HepG2 (cell line): ENCODE results near the gene RPL3. TPM values are rescaled to one million over a fixed set of nuclear protein-coding genes. Genes with fewer than 3 reads are reported as not detected.

Experiments
- CBX5 ChIP-seq: sonication (generic); formaldehyde crosslinking; IDR thresholded peaks from 2 replicates; pipeline ENCODE4 v1.4.0; 2020; ENCODE audit warnings: missing genetic modification reagents, borderline replicate concordance
- KDM2A ChIP-seq: sonication (generic); formaldehyde crosslinking; IDR thresholded peaks from 2 replicates; pipeline ENCODE4 v1.4.0; 2020; ENCODE audit warnings: low read depth, missing genetic modification reagents, borderline replicate concordance
- KDM6A ChIP-seq: IDR thresholded peaks from 2 replicates; pipeline ENCODE4 v1.6.1; 2016; ENCODE audit warnings: low read depth
- KLF12 ChIP-seq: sonication (generic); formaldehyde crosslinking; IDR thresholded peaks from 2 replicates; pipeline ENCODE4 v1.4.0; 2020; ENCODE audit warnings: missing genetic modification reagents, borderline replicate concordance
- MZF1 ChIP-seq: sonication (generic); formaldehyde crosslinking; IDR thresholded peaks from 2 replicates; pipeline ENCODE4 v1.8.1; 2023; ENCODE audit warnings: mild to moderate bottlenecking, missing genetic modification reagents, borderline replicate concordance
- PAXIP1 ChIP-seq: sonication (generic); formaldehyde crosslinking; conservative IDR thresholded peaks from 2 replicates; pipeline ENCODE4 v1.4.0; 2020; ENCODE audit warnings: mild to moderate bottlenecking, missing genetic modification reagents, moderate library complexity
- PITX1 ChIP-seq: sonication (generic); formaldehyde crosslinking; IDR thresholded peaks from 2 replicates; pipeline ENCODE4 v1.5.1; 2020; ENCODE audit warnings: mild to moderate bottlenecking, missing genetic modification reagents
- PRDM15 ChIP-seq: sonication (generic); formaldehyde crosslinking; IDR thresholded peaks from 2 replicates; pipeline ENCODE4 v1.4.0; 2020; ENCODE audit warnings: missing genetic modification reagents
- SIN3A ChIP-seq: IDR thresholded peaks from 2 replicates; pipeline ENCODE4 v1.6.1; 2011; ENCODE audit warnings: low read depth, mild to moderate bottlenecking, control low read depth, low read length, borderline replicate concordance
- ZBTB7B ChIP-seq: sonication (generic); formaldehyde crosslinking; IDR thresholded peaks from 2 replicates; pipeline ENCODE4 v1.4.0; 2020; ENCODE audit warnings: missing genetic modification reagents
- ZNF230 ChIP-seq: sonication (generic); formaldehyde crosslinking; IDR thresholded peaks from 2 replicates; pipeline ENCODE4 v1.4.0; 2020; ENCODE audit warnings: mild to moderate bottlenecking, missing genetic modification reagents
- ZNF629 ChIP-seq: sonication (generic); formaldehyde crosslinking; conservative IDR thresholded peaks from 2 replicates; pipeline ENCODE4 v1.5.0; 2020; ENCODE audit warnings: missing genetic modification reagents
- ZNF644 ChIP-seq: IDR thresholded peaks from 2 replicates; pipeline ENCODE4 v1.6.1; 2016; ENCODE audit warnings: low read depth
- polyA plus RNA-seq, 8 experiments: library from polyadenylated mRNA; depleted of rRNA in 3 of 8; stranded (reverse) in 7 of 8; unstranded in 1 of 8; fragments of >200 nt; fragmentation: Illumina TruSeq in 4 of 8; extraction: Trizol in 4 of 8; gene quantifications; 2 replicates each; pipeline versions ENCODE4 v1.2.1 to v1.2.3, GENCODE V29; 2011 to 2016; ENCODE audit warnings: low read depth in 4 of 8, missing spikeins in 1 of 8, mixed read lengths in 1 of 8; ENCODE audit not compliant: insufficient read depth in 1 of 8
- total RNA-seq, 5 experiments: library from RNA; depleted of rRNA; stranded (reverse); fragments of >200 nt; fragmentation: Illumina TruSeq; extraction: Trizol; gene quantifications; 2 replicates each; pipeline ENCODE4 v1.2.3, GENCODE V29; 2016; ENCODE audit warnings: low read depth in 1 of 5
- TF ChIP-seq, protein P1 (sequence below): sonication (generic); formaldehyde crosslinking; IDR thresholded peaks from 2 replicates; pipeline ENCODE4 v1.4.0; 2020; ENCODE audit warnings: mild to moderate bottlenecking, missing genetic modification reagents
- TF ChIP-seq, protein P2 (sequence below): sonication (generic); formaldehyde crosslinking; IDR thresholded peaks from 2 replicates; pipeline ENCODE4 v1.4.0; 2020; ENCODE audit warnings: missing genetic modification reagents

The RPL3 gene
- total and polyA plus RNA-seq, 2 of the 13 experiments (the other 11 are each of a cell fraction or from before 2014, with no cell fraction given): 1,051 to 3,279 TPM

- TF ChIP-seq ZNF230: no peak
- TF ChIP-seq ZNF644: 0 out of 2 replicates have a peak, but pooled peaks have one; percentile 19
- 0 out of 2 replicates have a peak, but pooled peaks have one; percentile 31 for TF ChIP-seq ZBTB7B
- no peak for TF ChIP-seq MZF1 (CRISPR knock-in tag)
- TF ChIP-seq, protein P1, sequence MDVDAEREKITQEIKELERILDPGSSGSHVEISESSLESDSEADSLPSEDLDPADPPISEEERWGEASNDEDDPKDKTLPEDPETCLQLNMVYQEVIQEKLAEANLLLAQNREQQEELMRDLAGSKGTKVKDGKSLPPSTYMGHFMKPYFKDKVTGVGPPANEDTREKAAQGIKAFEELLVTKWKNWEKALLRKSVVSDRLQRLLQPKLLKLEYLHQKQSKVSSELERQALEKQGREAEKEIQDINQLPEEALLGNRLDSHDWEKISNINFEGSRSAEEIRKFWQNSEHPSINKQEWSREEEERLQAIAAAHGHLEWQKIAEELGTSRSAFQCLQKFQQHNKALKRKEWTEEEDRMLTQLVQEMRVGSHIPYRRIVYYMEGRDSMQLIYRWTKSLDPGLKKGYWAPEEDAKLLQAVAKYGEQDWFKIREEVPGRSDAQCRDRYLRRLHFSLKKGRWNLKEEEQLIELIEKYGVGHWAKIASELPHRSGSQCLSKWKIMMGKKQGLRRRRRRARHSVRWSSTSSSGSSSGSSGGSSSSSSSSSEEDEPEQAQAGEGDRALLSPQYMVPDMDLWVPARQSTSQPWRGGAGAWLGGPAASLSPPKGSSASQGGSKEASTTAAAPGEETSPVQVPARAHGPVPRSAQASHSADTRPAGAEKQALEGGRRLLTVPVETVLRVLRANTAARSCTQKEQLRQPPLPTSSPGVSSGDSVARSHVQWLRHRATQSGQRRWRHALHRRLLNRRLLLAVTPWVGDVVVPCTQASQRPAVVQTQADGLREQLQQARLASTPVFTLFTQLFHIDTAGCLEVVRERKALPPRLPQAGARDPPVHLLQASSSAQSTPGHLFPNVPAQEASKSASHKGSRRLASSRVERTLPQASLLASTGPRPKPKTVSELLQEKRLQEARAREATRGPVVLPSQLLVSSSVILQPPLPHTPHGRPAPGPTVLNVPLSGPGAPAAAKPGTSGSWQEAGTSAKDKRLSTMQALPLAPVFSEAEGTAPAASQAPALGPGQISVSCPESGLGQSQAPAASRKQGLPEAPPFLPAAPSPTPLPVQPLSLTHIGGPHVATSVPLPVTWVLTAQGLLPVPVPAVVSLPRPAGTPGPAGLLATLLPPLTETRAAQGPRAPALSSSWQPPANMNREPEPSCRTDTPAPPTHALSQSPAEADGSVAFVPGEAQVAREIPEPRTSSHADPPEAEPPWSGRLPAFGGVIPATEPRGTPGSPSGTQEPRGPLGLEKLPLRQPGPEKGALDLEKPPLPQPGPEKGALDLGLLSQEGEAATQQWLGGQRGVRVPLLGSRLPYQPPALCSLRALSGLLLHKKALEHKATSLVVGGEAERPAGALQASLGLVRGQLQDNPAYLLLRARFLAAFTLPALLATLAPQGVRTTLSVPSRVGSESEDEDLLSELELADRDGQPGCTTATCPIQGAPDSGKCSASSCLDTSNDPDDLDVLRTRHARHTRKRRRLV (CRISPR knock-in tag): no peak
- TF ChIP-seq ZNF629 (CRISPR knock-in tag): 0 out of 2 replicates have a peak, but pooled peaks have one; percentile 25
- 0 out of 2 replicates have a peak, but pooled peaks have one; percentile 41 for TF ChIP-seq SIN3A
- TF ChIP-seq, protein P2, sequence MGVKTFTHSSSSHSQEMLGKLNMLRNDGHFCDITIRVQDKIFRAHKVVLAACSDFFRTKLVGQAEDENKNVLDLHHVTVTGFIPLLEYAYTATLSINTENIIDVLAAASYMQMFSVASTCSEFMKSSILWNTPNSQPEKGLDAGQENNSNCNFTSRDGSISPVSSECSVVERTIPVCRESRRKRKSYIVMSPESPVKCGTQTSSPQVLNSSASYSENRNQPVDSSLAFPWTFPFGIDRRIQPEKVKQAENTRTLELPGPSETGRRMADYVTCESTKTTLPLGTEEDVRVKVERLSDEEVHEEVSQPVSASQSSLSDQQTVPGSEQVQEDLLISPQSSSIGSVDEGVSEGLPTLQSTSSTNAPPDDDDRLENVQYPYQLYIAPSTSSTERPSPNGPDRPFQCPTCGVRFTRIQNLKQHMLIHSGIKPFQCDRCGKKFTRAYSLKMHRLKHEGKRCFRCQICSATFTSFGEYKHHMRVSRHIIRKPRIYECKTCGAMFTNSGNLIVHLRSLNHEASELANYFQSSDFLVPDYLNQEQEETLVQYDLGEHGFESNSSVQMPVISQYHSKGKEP (CRISPR knock-in tag): 0 out of 2 replicates have a peak, but pooled peaks have one; percentile 36
- TF ChIP-seq CBX5 (CRISPR knock-in tag): peak; percentile 47; the same call in 1 of the 2 replicates
- TF ChIP-seq PITX1 (CRISPR knock-in tag): peak; percentile 20; the same call in 1 of the 2 replicates
- peak; percentile 68; the same call in 1 of the 2 replicates for TF ChIP-seq KLF12
- no peak for TF ChIP-seq KDM6A (CRISPR knock-in tag)
- TF ChIP-seq PAXIP1 (CRISPR knock-in tag): peak; percentile 35
- 0 out of 2 replicates have a peak, but pooled peaks have one; percentile 13 for TF ChIP-seq PRDM15 (CRISPR knock-in tag)
- peak; percentile 29; the same call in 1 of the 2 replicates for TF ChIP-seq KDM2A (CRISPR knock-in tag)
Observed at GRCh38 chr22:39292561-39293074, 26.8 kb downstream of the RPL3 start (continued).
